GM12892 (cell line): ENCODE data around the gene SSH3.

Source experiments
- DNase-seq: peaks from one replicate; pipeline ENCODE4 v3.0.0; 2011; ENCODE audit not compliant: insufficient read length
- FAIRE-seq: peaks from 2 replicates; lab custom pipeline; 2011; peaks lifted over from hg19 to GRCh38; lab: Jason Lieb, UNC
- POLR2A ChIP-seq: IDR thresholded peaks from 2 replicates; pipeline ENCODE4 v1.6.1; 2011; ENCODE audit warnings: low read depth, low read length, control low read depth
- POLR2AphosphoS5 ChIP-seq: IDR thresholded peaks from 2 replicates; pipeline ENCODE4 v1.6.1; 2011; ENCODE audit warnings: low read depth, low read length, control low read depth
- TAF1 ChIP-seq: IDR thresholded peaks from 2 replicates; pipeline ENCODE4 v1.6.1; 2011; ENCODE audit warnings: low read depth, mild to moderate bottlenecking, control low read depth, low read length, borderline replicate concordance

The SSH3 gene

DNA sequence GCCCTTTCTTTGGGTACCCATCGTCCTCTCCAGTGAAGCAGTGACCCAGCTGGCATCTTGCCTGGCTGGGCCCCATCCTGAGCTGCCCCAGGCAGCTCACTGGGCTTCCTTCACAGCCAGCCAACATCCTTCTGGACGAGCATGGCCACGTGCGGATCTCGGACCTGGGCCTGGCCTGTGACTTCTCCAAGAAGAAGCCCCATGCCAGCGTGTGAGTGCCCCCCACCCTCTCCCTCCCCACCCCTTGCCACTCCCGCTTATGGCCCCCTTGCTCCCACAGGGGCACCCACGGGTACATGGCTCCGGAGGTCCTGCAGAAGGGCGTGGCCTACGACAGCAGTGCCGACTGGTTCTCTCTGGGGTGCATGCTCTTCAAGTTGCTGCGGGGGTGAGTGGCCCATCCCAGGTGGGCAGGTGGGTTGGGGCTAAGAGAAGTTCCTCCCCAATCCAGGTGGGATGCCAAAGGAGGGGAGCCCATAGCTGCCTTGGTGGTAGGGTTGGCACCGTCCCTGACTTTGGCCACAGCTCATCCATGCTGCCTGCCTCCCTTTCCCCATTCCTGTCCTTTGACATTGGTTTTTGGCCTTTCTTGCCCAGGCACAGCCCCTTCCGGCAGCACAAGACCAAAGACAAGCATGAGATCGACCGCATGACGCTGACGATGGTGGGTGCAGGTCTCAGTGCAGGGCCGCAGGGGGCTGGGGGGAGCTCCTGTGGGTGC lies 21.0 kb upstream of the SSH3 start:
- FAIRE-seq, result no peak
- no peak for DNase-seq
- TF ChIP-seq TAF1 (no peak), POLR2A (no peak), POLR2AphosphoS5 (no peak)

DNA sequence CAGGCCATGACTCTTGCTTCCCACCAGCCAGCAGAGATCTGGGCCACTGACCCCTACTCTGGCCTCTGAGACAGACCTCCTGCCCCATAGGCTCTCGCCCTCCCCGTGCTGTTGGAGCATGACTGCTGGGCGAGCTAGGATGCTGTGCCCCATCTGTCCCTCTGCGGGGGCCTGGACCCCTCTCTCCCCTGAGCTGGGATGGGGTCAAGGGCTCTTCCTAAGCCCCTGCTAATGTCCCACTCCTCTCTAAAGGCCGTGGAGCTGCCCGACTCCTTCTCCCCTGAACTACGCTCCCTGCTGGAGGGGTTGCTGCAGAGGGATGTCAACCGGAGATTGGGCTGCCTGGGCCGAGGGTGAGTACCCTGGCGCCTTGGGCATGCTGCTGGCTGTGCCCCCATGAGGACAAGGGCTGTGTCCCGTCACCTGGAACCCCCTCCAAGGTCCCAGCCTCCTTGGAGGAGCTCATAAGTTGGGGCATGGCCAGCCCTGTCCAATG lies 20.4 kb upstream of the SSH3 start:
- TF ChIP-seq POLR2A (no peak), TAF1 (no peak), POLR2AphosphoS5 (no peak)
- DNase-seq (no peak), FAIRE-seq (no peak)

DNA sequence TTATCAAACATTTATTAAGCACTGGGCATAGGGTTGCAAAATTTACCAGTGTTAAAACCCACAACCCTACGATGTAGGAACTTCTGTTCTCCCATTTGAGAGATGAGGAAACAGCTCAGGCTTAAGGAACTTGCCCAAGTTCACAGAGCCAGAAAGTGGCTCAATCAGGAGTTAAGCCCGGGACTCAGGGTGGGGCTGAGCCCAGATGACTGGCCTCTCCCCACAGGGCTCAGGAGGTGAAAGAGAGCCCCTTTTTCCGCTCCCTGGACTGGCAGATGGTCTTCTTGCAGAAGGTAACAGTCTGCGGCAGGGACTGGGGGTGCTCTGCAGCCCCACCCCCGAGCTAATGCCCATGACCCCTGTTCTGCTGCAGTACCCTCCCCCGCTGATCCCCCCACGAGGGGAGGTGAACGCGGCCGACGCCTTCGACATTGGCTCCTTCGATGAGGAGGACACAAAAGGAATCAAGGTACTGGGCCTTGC lies 19.8 kb upstream of the SSH3 start:
- FAIRE-seq, result no peak
- no peak for DNase-seq
- no peak for TF ChIP-seq POLR2AphosphoS5
- TF ChIP-seq TAF1, result no peak
- TF ChIP-seq POLR2A, result no peak

- FAIRE-seq, result no peak
- no peak for DNase-seq
- TF ChIP-seq POLR2A (no peak), POLR2AphosphoS5 (no peak), TAF1 (no peak)
These were observed 18.4 kb upstream of the SSH3 start for GRCh38 chr11:67284811-67285540.

- FAIRE-seq, result no peak
- TF ChIP-seq POLR2A, result no peak
- TF ChIP-seq POLR2AphosphoS5, result peak; percentile 51; the same call in 1 of the 2 replicates
- DNase-seq, result no peak
These were observed 17.5 kb upstream of the SSH3 start for GRCh38 chr11:67285541-67286498.

DNA sequence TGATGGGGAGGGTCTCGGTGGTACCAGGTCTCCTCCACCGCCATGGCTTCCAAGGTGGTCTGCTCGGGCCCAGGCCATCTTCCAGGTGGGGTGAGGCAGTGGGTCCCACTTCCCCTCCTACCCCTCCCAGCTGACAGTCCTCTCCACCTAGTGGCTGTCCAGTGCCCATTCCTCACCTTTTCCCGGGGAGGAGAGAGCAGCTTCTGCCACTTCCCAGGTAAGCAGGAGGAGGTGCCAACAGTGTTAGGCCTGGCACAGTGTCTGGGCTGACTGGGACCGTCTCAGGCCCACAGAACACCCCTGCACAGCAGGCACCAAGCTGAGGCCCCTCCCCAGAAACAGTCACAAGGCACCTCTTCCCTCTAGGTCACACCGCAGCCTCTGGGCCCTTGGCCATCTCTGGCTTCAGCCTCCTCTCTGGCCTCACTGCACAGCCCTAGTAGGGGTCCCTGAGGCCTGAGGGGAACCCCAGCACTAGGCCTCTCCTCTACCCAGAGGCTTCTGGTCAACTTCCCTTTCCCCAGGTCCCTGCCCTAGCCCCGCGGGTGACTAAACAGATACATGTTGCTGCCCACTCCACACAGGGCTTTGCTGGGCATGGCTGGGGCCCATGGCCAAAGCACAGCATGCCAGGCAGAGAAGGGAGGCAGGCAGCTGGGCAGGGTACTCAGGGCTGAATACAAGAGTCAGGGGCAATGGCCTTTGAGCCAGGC lies 16.6 kb upstream of the SSH3 start:
- TF ChIP-seq POLR2AphosphoS5, result no peak; the same call in 1 of the 2 replicates
- peak; percentile 7; the same call in 1 of the 2 replicates for TF ChIP-seq POLR2A
- TF ChIP-seq TAF1, result no peak

GRCh38 chr11:67287355-67288197 lies 15.8 kb upstream of the SSH3 start:
- no peak for FAIRE-seq
- TF ChIP-seq POLR2A, result no peak
- TF ChIP-seq TAF1, result no peak
- TF ChIP-seq POLR2AphosphoS5, result no peak; the same call in 1 of the 2 replicates
- DNase-seq, result no peak

More for the DNA sequence above, 16.6 kb upstream of the SSH3 start:
- DNase-seq, result no peak
- peak; percentile 62 for FAIRE-seq

DNA sequence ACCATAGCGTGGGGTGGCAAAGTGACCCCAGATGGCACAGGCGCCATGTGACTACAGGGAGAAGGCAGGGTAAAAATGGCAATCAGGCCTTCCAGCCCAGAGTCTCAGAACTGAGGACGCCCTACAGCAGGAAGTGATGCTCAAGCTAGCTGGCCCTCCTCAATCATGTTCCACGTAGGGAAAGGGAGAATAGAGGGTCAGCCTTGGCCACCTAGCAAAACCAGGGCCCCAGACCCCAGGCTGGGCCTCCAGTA lies 15.2 kb upstream of the SSH3 start:
- DNase-seq, result no peak
- no peak for TF ChIP-seq TAF1
- no peak for TF ChIP-seq POLR2A
- TF ChIP-seq POLR2AphosphoS5, result no peak
- FAIRE-seq, result no peak

DNA sequence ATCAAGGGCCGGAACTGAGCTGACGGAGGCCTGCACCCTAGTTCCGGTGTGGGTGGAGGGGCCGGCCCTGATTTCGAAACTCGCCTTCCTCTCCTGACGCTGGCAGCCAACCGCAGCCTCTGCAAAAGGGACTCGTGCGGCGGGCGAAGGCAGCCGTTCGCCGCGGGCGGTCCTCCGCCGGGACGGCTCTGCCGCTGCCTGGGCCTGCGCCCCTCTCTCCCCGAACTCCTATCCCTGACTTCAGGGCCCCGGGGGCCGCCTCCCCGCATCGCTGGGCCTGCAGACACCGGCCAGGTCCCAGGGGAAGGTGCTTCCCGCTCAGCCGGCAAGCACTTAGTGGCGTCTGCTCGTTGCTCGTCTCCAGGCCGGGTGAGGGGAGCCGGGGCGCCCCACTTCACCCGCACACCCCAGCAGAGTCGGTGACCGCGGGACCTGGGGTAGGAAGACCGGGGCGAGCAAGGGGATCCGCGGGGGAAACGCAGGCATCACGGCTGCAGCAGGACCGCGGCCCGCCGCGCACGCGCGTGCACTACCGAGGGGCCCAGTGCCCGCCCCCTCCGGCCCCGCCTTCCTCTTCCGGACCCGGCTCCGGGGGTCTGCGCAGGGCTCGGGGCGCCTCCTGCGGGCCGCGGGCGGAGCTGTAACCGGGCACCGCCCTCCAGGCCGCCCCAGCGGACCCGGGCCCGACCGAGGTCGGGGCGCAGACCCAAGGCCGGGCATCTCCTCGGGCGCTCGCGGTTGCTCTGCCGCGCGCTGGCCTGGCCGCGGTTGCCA lies 14.7 kb upstream of the SSH3 start:
- DNase-seq, result peak; percentile 92
- peak; percentile 97 for TF ChIP-seq POLR2AphosphoS5
- peak; percentile 45; the same call in 1 of the 2 replicates for TF ChIP-seq TAF1
- peak; percentile 97 for TF ChIP-seq POLR2A
- peak; percentile 99 for FAIRE-seq
